LNCAP (cell line): Measurements from ENCODE around the gene ACAN.

Source experiments
- TF ChIP-seq, protein P1 (sequence below): fragments of 450-650 bp; IDR thresholded peaks from 2 replicates; pipeline ENCODE4 v1.5.1; 2017; ENCODE audit warnings: mild to moderate bottlenecking

ACAN gene

DNA sequence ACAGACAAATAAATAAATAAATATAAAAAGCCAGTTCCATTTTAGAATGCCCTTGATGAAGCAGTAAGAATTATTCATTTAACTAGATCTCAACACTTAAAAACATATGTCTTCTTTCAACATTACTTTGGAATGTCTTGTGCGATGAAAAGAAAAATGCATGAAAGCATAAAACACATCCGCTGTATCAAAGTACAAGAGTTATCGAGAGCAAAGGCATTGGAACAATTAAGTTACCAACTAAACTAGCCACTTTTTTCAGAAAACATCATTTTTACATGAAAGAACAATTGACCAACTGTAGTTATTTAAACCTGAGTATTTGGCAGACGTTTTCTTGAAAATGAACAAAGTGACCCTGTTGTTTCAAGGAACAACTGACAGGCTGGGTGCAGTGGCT lies 27.5 kb upstream of the ACAN start:
- TF ChIP-seq, protein P1, sequence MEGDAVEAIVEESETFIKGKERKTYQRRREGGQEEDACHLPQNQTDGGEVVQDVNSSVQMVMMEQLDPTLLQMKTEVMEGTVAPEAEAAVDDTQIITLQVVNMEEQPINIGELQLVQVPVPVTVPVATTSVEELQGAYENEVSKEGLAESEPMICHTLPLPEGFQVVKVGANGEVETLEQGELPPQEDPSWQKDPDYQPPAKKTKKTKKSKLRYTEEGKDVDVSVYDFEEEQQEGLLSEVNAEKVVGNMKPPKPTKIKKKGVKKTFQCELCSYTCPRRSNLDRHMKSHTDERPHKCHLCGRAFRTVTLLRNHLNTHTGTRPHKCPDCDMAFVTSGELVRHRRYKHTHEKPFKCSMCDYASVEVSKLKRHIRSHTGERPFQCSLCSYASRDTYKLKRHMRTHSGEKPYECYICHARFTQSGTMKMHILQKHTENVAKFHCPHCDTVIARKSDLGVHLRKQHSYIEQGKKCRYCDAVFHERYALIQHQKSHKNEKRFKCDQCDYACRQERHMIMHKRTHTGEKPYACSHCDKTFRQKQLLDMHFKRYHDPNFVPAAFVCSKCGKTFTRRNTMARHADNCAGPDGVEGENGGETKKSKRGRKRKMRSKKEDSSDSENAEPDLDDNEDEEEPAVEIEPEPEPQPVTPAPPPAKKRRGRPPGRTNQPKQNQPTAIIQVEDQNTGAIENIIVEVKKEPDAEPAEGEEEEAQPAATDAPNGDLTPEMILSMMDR, result no peak

DNA sequence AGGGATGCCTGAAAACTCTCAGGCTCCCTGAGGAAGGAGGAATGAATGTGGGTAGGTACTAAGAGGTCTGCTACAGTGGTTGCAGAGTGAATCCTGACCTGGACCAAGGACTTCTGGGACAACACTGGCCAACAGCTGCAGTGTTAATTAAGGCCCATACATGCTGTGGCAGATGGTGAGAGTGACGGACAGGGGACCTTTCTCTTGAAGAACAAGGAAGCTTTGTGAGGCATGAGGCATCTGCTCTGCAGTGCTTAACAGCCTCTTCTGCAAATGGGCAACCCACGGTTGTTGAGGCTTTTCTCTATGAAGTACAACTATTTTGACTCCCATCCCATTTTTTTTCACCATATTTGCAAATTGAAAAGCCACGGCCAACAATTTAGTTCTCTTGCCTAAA lies 26.6 kb upstream of the ACAN start:
- TF ChIP-seq, protein P1, result no peak

DNA sequence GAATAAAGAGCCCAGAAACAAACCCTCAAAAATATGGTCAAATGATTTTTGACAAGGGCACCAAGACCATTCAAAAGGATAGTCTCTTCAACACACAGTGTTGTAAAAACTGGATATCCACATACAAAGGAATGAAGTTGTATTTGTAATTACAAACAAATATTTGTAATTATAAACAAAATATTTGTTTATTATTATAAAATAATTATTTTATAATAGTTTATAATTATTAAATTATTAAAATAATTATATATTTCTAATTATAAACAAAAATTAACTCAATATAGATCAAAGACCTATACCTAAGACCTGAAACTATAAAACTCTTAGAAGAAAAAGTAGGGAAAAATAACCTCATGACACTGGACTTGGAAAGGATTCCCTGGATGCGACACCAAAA lies 23.3 kb upstream of the ACAN start:
- TF ChIP-seq, protein P1, result no peak

DNA sequence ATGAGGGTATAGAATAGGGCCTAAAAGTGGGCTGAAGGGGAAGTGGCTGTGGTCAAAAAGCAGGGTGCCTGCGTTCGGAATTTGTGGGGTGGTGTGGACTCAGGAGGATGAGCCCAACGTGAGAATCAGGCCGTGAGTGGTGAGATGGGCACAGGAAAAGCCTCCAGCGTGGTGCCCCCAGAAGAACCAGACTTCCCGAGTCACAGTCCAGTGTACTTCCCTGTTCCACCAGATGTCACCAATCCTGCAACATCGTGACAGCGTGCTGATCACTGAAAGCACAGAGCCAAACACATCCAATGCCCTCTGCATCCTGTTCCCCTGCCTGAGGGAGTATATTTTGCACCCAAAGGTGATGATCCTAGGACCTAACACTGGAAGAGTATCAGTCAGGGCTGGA lies 20.8 kb upstream of the ACAN start:
- TF ChIP-seq, protein P1, result no peak

DNA sequence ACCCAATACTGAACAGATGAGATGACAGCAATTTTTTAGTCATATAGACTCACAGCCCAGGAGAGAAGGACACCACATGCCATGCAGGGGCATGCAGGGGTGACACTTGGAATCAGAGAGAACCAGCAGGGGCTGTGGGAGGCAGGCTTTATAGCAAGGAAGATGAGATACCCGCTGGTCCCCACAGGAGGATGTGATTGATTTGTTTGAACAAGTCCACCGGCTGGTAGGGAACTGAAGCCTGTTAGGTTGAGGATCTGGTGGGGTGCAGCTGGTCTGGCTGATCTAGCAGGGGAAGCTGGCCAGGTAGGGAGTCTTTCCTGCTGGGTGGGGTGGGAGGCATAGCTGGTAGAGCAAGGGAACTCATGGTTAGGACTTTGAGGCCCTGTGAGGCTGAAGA lies 18.0 kb upstream of the ACAN start:
- TF ChIP-seq, protein P1, result no peak

DNA sequence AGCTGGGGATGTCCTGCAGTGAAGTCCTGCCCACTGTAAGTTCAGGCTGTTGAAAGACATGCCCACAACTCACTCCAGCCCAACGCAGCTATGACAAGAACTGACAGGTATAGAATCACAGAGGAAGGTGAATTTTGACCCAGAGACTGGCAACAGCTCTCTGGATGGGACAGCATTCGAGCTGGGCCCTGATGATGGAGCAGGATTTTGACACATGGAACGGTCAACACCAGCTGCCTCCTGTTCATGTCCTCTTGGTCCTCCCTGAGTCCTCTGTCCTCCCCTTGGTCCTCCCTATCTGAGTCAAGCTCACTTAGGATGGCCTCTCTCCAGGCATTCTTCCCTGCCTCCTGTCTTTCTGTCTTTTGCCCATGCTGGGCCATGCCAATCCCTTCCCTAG lies 15.2 kb upstream of the ACAN start:
- TF ChIP-seq, protein P1, result no peak

DNA sequence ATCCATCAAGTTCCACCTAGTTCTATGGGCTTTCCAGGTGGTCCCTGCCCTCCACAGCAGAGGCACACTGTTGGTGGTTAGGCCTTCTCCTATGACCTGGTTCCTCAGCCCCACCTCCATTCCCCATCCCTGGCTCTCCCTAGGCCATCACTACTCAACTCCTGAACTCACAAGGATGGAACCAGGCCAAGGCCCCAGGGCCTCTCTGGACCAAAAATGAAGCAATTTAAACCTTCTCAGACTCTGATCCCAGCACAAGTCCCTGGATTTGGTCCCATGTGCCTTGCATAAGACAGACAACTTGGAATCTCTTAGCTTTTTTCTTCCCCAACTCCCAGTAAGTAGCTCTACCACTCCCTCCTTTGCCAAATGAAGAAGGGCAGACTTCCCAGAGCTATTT lies 14.4 kb upstream of the ACAN start:
- TF ChIP-seq, protein P1, result no peak

DNA sequence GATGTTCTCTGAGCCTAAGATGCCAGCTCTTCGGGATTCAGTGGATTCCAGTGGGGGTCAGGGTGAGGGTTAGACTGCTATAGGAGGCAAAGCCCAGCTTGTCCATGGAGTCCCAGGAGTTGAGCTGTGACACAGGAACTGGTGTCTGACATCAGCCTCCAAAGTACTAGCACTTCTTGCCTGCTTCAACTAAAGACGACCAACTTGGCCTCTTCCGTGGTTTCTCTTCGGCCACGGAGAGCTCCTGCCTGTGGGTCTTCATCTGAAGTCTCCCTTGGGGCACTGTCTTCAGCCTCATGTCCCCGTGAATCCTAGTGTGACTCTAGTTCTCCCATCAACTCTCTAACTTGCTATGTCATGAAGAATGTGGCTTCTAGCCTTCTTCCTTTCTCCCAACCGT lies 12.8 kb upstream of the ACAN start:
- TF ChIP-seq, protein P1, result no peak
